ENCODE results near the gene MAP4K1. TPM values are rescaled to one million over a fixed set of nuclear protein-coding genes. Genes with fewer than 3 reads are reported as not detected.

Gene MAP4K1
- total and polyA plus RNA-seq, 4 donors, result 1.6 to 12.2 (median 5.6) TPM

DNA sequence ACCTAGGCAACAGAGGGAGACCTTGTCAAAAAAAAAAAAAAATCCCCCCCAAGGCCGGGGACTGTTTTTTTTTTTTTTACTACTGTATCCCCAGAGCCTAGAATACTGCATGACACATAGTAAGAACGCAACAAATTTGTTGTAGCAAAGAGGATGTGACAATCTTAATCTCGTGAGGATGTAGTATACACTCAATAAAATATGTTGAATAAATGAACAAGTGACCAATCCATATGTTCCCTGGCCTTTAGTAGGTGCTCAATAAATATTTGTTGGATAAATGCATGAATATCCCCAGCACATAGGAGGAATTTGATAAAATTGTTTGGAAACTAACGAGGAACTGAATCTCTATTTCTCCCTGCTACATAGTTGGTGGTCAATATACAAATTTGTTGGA is 75.7 kb downstream of the MAP4K1 start:
- H3K4me3 ChIP-seq (ENCODE audit: low read depth, low read length), result no peak overlapping the region
- peaks cover 4% of the 10 kb centered on the region for H3K36me3 ChIP-seq (ENCODE audit: control insufficient read depth, insufficient read depth, low read length)
- no CpG with 5 or more reads among the region's 4 CpGs for whole genome bisulfite sequencing (ENCODE audit: insufficient coverage)
- DNase-seq (ENCODE audit: low read depth in 4 of 6, low spot score in 6 of 6), result no peak
- no peaks in the 10 kb centered on the region for H3K9me3 ChIP-seq (ENCODE audit: control insufficient read depth, insufficient read depth, low read length)
- H3K4me1 ChIP-seq (ENCODE audit: control insufficient read depth, insufficient read depth, low read length), result peaks cover 13% of the 10 kb centered on the region
- no peaks in the 10 kb centered on the region for H3K27me3 ChIP-seq (ENCODE audit: control insufficient read depth, insufficient read depth, low read length)
- no peak overlapping the region for H3K27ac ChIP-seq (ENCODE audit: low read depth, low read length)

GRCh38 chr19:38539751-38540150 is 78.0 kb downstream of the MAP4K1 start:
- WGBS (ENCODE audit: insufficient coverage), result no CpG with 5 or more reads among the region's 1 CpG
- peaks cover 5% of the 10 kb centered on the region for H3K36me3 ChIP-seq (ENCODE audit: control insufficient read depth, insufficient read depth, low read length)

GRCh38 chr19:38538793-38539528 is 78.8 kb downstream of the MAP4K1 start:
- Histone ChIP-seq H3K27me3 (ENCODE audit: control insufficient read depth, insufficient read depth, low read length) (no peaks in the 10 kb centered on the region), H3K9me3 (ENCODE audit: control insufficient read depth, insufficient read depth, low read length) (peaks cover 4% of the 10 kb centered on the region), H3K4me3 (ENCODE audit: low read depth, low read length) (no peak overlapping the region), H3K36me3 (ENCODE audit: control insufficient read depth, insufficient read depth, low read length) (peaks cover 7% of the 10 kb centered on the region), H3K4me1 (ENCODE audit: control insufficient read depth, insufficient read depth, low read length) (peaks cover 12% of the 10 kb centered on the region), H3K27ac (ENCODE audit: low read depth, low read length) (no peak overlapping the region)
- no CpG with 5 or more reads among the region's 6 CpGs for WGBS (ENCODE audit: insufficient coverage)
- DNase-seq (ENCODE audit: low read depth in 4 of 6, low spot score in 6 of 6), result no peak

More at GRCh38 chr19:38539751-38540150, 78.0 kb downstream of the MAP4K1 start:
- peaks cover 13% of the 10 kb centered on the region for H3K4me1 ChIP-seq (ENCODE audit: control insufficient read depth, insufficient read depth, low read length)
- no peak overlapping the region for H3K27ac ChIP-seq (ENCODE audit: low read depth, low read length)
- H3K9me3 ChIP-seq (ENCODE audit: control insufficient read depth, insufficient read depth, low read length), result peaks cover 4% of the 10 kb centered on the region
- H3K4me3 ChIP-seq (ENCODE audit: low read depth, low read length), result no peak overlapping the region
- no peak for DNase-seq (ENCODE audit: low read depth in 4 of 6, low spot score in 6 of 6)
- no peaks in the 10 kb centered on the region for H3K27me3 ChIP-seq (ENCODE audit: control insufficient read depth, insufficient read depth, low read length)

DNA sequence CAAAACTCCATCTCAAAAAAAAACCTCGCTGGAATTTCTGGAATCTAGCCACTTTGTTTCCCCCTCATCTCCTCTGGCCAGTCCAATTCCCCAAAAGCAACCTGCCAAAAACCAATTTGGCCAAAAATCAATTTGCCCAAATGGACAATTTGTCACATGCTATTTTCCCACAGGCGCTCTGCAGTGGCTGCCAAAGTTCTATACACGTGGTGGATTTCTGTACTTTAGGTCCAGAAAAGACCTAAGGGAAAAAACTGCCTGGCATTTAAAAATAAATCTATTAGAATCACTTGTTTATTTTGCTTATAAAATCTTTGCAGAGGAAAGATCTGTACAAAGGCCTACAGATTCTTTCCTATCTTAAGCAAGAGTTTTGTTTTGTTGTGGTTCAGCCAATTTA is 79.4 kb downstream of the MAP4K1 start:
- Histone ChIP-seq H3K4me3 (ENCODE audit: low read depth, low read length) (no peak overlapping the region), H3K4me1 (ENCODE audit: control insufficient read depth, insufficient read depth, low read length) (peaks cover 8% of the 10 kb centered on the region), H3K36me3 (ENCODE audit: control insufficient read depth, insufficient read depth, low read length) (peaks cover 5% of the 10 kb centered on the region), H3K9me3 (ENCODE audit: control insufficient read depth, insufficient read depth, low read length) (peaks cover 4% of the 10 kb centered on the region), H3K27ac (ENCODE audit: low read depth, low read length) (no peak overlapping the region), H3K27me3 (ENCODE audit: control insufficient read depth, insufficient read depth, low read length) (no peaks in the 10 kb centered on the region)
- WGBS (ENCODE audit: insufficient coverage), result 57% methylated on average over 1 of the region's 3 CpGs
- peak in 3 of 6 donors; percentile 48 to 89 (median 82) for DNase-seq (ENCODE audit: low read depth in 4 of 6, low spot score in 6 of 6)

Other genes with a start within 250 kb of the MAP4K1 start
- gene PSMD8, start 243.4 kb downstream of the MAP4K1 start, total RNA-seq, result 100 to 1,000 TPM; 177 to 185 TPM
- 100 to 1,000 TPM; 196 to 209 TPM for gene PSMD8, start 243.4 kb downstream of the MAP4K1 start, polyA plus RNA-seq (ENCODE audit: insufficient read length in 2 of 2)
- under 1 TPM in 1 of 2 donors, not detected in 1; 0.28 TPM for gene GGN, start 229.9 kb downstream of the MAP4K1 start, total RNA-seq
- 1 to 10 TPM; 1.3 to 1.9 TPM for gene GGN, start 229.9 kb downstream of the MAP4K1 start, polyA plus RNA-seq (ENCODE audit: insufficient read length in 2 of 2)
- 1 to 10 TPM; 1.3 to 1.9 TPM for gene SPRED3, start 229.3 kb downstream of the MAP4K1 start, total RNA-seq
- 1 to 10 TPM; 8.3 to 9.3 TPM for gene SPRED3, start 229.3 kb downstream of the MAP4K1 start, polyA plus RNA-seq (ENCODE audit: insufficient read length in 2 of 2)
- 10 to 100 TPM; 10.5 to 20.4 TPM for gene FAM98C, start 214.9 kb downstream of the MAP4K1 start, total RNA-seq
- gene FAM98C, start 214.9 kb downstream of the MAP4K1 start, polyA plus RNA-seq (ENCODE audit: insufficient read length in 2 of 2), result 10 to 100 TPM; 38.0 to 52.3 TPM
- 1 to 10 TPM; 1.2 to 1.6 TPM for gene RASGRP4, start 191.7 kb downstream of the MAP4K1 start, total RNA-seq
- 1 to 10 TPM; 1.5 to 2.0 TPM for gene RASGRP4, start 191.7 kb downstream of the MAP4K1 start, polyA plus RNA-seq (ENCODE audit: insufficient read length in 2 of 2)
- gene RYR1, start 184.3 kb downstream of the MAP4K1 start, total RNA-seq, result 1 to 10 TPM; 6.0 to 6.9 TPM
- gene RYR1, start 184.3 kb downstream of the MAP4K1 start, polyA plus RNA-seq (ENCODE audit: insufficient read length in 2 of 2), result 10 to 100 TPM; 14.1 to 15.1 TPM
- 100 to 1,000 TPM; 110 to 266 TPM for gene EIF3K, start 1.2 kb upstream of the MAP4K1 start, total RNA-seq
- gene EIF3K, start 1.2 kb upstream of the MAP4K1 start, polyA plus RNA-seq (ENCODE audit: insufficient read length in 2 of 2), result 100 to 1,000 TPM; 254 to 268 TPM
- gene ACTN4, start 29.7 kb upstream of the MAP4K1 start, total RNA-seq, result 100 to 1,000 TPM; 103 to 142 TPM
- gene ACTN4, start 29.7 kb upstream of the MAP4K1 start, polyA plus RNA-seq (ENCODE audit: insufficient read length in 2 of 2), result 100 to 1,000 TPM; 292 to 297 TPM
- 1 to 10 TPM in 1 of 2 donors, under 1 TPM in 1; 0.69 to 1.1 TPM for gene CAPN12, start 126.5 kb upstream of the MAP4K1 start, total RNA-seq
- 1 to 10 TPM; 2.5 to 2.8 TPM for gene CAPN12, start 126.5 kb upstream of the MAP4K1 start, polyA plus RNA-seq (ENCODE audit: insufficient read length in 2 of 2)
- under 1 TPM in 1 of 2 donors, not detected in 1; 0.72 TPM for gene LGALS7, start 155.6 kb upstream of the MAP4K1 start, total RNA-seq
- gene LGALS7, start 155.6 kb upstream of the MAP4K1 start, polyA plus RNA-seq (ENCODE audit: insufficient read length in 2 of 2), result 1 to 10 TPM in 1 of 2 donors, not detected in 1; 1.4 TPM
- 1 to 10 TPM in 1 of 2 donors, not detected in 1; 1.9 TPM for gene LGALS7B, start 171.2 kb upstream of the MAP4K1 start, total RNA-seq
- 1 to 10 TPM in 1 of 2 donors, not detected in 1; 2.6 TPM for gene LGALS7B, start 171.2 kb upstream of the MAP4K1 start, polyA plus RNA-seq (ENCODE audit: insufficient read length in 2 of 2)
- 1 to 10 TPM in 1 of 2 donors, under 1 TPM in 1; 0.89 to 1.0 TPM for gene LGALS4, start 195.0 kb upstream of the MAP4K1 start, total RNA-seq
- 1 to 10 TPM; 1.8 to 2.0 TPM for gene LGALS4, start 195.0 kb upstream of the MAP4K1 start, polyA plus RNA-seq (ENCODE audit: insufficient read length in 2 of 2)
- 10 to 100 TPM; 31.1 to 49.4 TPM for gene ECH1, start 213.8 kb upstream of the MAP4K1 start, total RNA-seq
- gene ECH1, start 213.8 kb upstream of the MAP4K1 start, polyA plus RNA-seq (ENCODE audit: insufficient read length in 2 of 2), result 100 to 1,000 TPM; 123 to 142 TPM
- 100 to 1,000 TPM; 214 to 274 TPM for gene HNRNPL, start 232.0 kb upstream of the MAP4K1 start, total RNA-seq
- 100 to 1,000 TPM; 312 to 338 TPM for gene HNRNPL, start 232.0 kb upstream of the MAP4K1 start, polyA plus RNA-seq (ENCODE audit: insufficient read length in 2 of 2)

Data from spinal cord (tissue), 10 donors.